ENCODE measurements around the gene LSAMP. TPM values are rescaled to one million over a fixed set of nuclear protein-coding genes. Genes with fewer than 3 reads are reported as not detected.

Gene LSAMP
- total and polyA plus RNA-seq, 2 of the 8 experiments (the other 6 are each of a cell fraction or from before 2014, with no cell fraction given), result 1.8 to 5.7 TPM

DNA sequence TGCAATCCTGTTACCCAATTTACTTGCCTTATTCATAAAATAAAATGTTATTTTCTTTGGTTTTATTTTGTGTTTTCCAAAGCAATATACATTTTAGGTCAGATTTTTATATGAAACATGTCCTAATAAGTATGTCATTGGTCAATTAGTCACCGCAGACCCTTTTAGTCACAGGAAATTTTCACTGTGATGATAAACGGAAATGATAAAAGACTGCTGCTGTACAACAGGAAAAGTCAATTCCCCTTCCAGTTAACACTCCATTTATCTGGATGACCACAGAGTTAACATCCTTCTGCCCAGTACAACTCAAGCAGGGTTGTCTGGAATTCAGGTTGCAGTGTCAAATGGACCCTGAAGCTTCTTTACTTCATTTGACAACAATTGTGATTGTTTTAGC, 175.2 kb downstream of the LSAMP start:
- Histone ChIP-seq H2AK5ac (ENCODE audit: low read depth, low read length) (no peak overlapping the region), H2BK120ac (replicated peaks; ENCODE audit: low read depth, low read length) (no peak overlapping the region), H3K79me2 (ENCODE audit: control insufficient read depth in 1 of 2, insufficient read depth in 2 of 2, low read length in 2 of 2) (no peaks in the 10 kb centered on the region), H2BK15ac (ENCODE audit: low read length) (no peak overlapping the region), H3K9me3 (ENCODE audit: insufficient read depth in 2 of 2, low read depth in 1 of 2, low read length in 1 of 2) (no peaks in the 10 kb centered on the region), H3K4me2 (ENCODE audit: insufficient read depth in 1 of 2, low read depth in 2 of 2, low read length in 2 of 2) (no peak overlapping the region), H2BK20ac (ENCODE audit: low read length) (no peak overlapping the region), H3K23me2 (ENCODE audit: low read depth, low read length) (no peaks in the 10 kb centered on the region), H3K79me1 (ENCODE audit: low read depth, low read length) (no peaks in the 10 kb centered on the region), H3K9ac (replicated peaks in 1 of 4; ENCODE audit: extremely low read depth in 1 of 4, low read depth in 3 of 4, low read length in 3 of 4) (no peak overlapping the region), H3K27ac (ENCODE audit: low read depth, low read length) (no peak overlapping the region), H3K27me3 (replicated peaks in 1 of 4; ENCODE audit: control insufficient read depth in 3 of 4, extremely low read depth in 1 of 4, insufficient read depth in 3 of 4, low read length in 3 of 4) (no peaks in the 10 kb centered on the region), H3K23ac (ENCODE audit: insufficient read length) (no peak overlapping the region), H3K4me3 (ENCODE audit: extremely low read depth in 1 of 4, insufficient read depth in 2 of 4, low read depth in 3 of 4, low read length in 4 of 4) (no peak overlapping the region), H3K4ac (replicated peaks; ENCODE audit: insufficient read length, low read depth, low read length) (no peak overlapping the region), H4K8ac (ENCODE audit: extremely low read depth, insufficient read depth, low read length) (no peak overlapping the region), H3K18ac (ENCODE audit: extremely low read depth, low read length) (no peak overlapping the region), H3K14ac (ENCODE audit: insufficient read length) (no peak overlapping the region), H4K20me1 (replicated peaks in 1 of 2; ENCODE audit: control insufficient read depth in 1 of 2, insufficient read depth in 2 of 2, low read length in 2 of 2) (peaks cover 0 to 1% of the 10 kb centered on the region in 2 experiments), H2BK5ac (ENCODE audit: low read depth, low read length) (no peak overlapping the region), H2BK12ac (ENCODE audit: low read depth, low read length) (no peak overlapping the region), H3K56ac (replicated peaks; ENCODE audit: insufficient read length, low read depth, low read length) (no peak overlapping the region), H2AFZ (ENCODE audit: low read length) (no peak overlapping the region), H4K91ac (replicated peaks; ENCODE audit: insufficient read length, low read length) (no peak overlapping the region), H3K4me1 (replicated peaks in 1 of 4; ENCODE audit: control insufficient read depth in 3 of 4, insufficient read depth in 4 of 4, low read length in 3 of 4) (no peaks in the 10 kb centered on the region), H3K36me3 (ENCODE audit: control insufficient read depth in 2 of 4, insufficient read depth in 4 of 4, low read length in 3 of 4) (no peaks in the 10 kb centered on the region), H4K5ac (ENCODE audit: insufficient read length, low read depth, low read length) (no peak overlapping the region)
- TF ChIP-seq EZH2 (IDR thresholded peaks at IDR 0.05; ENCODE audit: low read depth, low read length, severe bottlenecking) (no peak), CTBP2 (IDR thresholded peaks at IDR 0.05; ENCODE audit: borderline replicate concordance, insufficient read depth, insufficient read length, low read length) (no peak), CHD1 (IDR thresholded peaks at IDR 0.05; ENCODE audit: low read depth, low read length) (no peak)
- DNase-seq (ENCODE audit: low read depth in 1 of 2, low spot score in 2 of 2) (no peak), FAIRE-seq (no peak)
- POLR2A ChIA-PET (ENCODE audit: partially characterized antibody), result no interaction called here
- 91% methylated on average over 2 of the region's 2 CpGs; no CpG with 5 or more reads in 1 of the 2 experiments for WGBS, 2 experiments (ENCODE audit: extremely low coverage in 1 of 2, insufficient coverage in 1 of 2, insufficient read length in 1 of 2, insufficient replicate concordance in 2 of 2, low coverage in 1 of 2, low lambda C conversion rate in 2 of 2, missing lambda C conversion rate in 1 of 2)
- CTCF ChIA-PET (ENCODE audit: partially characterized antibody), result no interaction called here

All from H1 (cell line).